ENCODE measurements around the gene TFPI. TPM values are rescaled to one million over a fixed set of nuclear protein-coding genes. Genes with fewer than 3 reads are reported as not detected.

TFPI gene
- total RNA-seq, 1 donor from 2014 or later, result 66.7 TPM

DNA sequence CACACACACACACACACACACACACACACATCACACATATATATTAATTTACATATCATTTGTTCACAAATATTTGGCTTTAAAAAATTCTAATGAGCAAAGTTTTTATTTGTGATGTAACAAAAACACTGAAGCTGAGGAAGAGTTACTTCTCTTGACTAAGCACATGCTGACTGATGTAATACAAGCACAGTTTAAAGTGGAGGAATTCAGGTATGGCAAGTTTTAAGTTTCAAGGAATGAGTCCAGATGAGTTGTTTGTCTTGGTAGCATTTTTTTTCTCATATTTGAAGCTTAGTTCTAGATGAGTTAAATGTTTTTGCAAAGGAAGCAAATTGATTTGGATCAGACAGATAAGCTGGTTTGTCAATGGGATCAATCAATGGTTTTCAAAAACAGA lies 86.0 kb downstream of the TFPI start:
- DNase-seq (ENCODE audit: low spot score), result peak; percentile 20

GRCh38 chr2:187466129-187466792 lies 88.0 kb downstream of the TFPI start:
- DNase-seq (ENCODE audit: low spot score), result no peak

DNA sequence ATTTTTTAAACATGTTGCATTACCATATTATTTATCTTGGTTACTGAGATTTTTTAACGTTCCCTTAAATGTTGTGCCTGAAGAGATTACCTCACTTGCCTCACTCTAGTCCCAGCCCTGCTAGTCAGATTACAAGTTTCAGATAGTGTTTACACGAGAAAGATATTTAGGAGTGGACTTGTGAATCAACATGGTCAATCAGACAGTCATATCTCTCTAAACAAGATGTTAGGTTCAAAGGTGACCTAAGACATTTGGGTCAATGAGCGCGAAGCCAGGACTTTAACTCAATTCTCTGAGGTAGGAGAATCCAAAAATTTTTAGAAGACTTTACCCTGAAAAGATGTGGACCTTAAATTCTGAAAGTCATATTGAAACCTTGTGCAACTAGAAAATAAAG lies 91.4 kb downstream of the TFPI start:
- no peak for DNase-seq (ENCODE audit: low spot score)

DNA sequence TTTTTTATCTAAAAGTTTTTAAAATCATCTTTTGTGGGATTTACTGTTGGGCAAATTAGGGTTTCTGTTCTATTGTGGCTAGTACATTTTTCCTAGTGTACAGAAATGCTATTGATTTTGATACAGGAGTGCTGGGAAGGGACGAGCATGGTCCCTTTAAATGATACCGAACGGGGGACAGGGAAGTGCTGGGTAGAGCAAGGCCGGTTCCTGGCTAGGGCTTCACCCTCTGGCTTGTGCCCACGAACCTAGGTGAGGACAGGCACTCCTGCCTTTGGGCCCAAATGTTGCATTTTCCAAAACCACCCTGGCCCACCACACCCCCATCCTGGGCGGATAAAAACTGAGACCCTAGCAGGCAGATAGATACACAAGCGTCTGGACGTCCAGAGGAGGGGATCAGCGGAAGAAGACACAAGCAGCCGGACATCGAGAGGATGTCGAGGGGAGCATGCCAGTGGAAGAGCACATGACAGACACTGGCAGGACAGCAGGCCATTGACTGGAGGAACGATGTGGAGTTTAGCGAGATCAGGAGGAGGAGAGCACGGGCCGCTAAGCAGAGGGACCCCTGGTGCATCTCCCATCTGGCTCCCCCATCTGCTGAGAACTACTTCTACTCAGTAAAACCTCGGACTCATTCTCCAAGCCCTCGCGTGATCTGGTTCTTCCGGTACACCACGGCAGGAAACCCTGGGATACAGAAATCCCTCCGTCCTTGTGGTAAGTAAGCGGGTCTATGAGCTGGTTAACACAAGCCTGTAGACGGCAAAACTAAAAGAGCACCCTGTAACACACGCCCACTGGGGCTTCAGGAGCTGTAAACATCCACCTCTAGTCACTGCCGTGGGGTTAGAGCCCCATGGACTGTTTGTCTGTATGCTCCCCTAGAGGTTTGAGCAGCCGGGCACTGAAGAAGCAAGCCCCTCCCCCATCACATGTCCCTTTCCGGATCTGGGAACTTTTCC lies 92.7 kb downstream of the TFPI start:
- DNase-seq (ENCODE audit: low spot score), result peak; percentile 57

DNA sequence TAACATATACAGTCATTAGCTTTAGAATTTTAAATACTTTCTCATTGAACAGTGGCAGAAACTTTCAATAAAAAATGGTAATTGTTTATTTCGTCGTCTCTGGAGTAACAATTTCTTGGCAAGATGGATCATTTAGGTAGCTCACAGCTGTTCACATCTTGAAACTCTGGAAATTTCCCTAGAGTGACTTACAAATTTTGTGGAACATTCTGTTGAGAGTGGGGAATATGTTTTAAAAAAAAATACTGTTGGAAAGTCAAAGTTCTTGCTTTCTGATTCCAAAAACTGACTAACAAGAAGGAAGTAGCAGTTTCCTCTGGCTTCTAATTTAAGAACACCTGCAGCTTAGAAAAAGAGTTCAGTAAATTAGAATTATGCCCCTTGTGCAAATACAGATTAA lies 95.0 kb downstream of the TFPI start:
- no peak for DNase-seq (ENCODE audit: low spot score)

GRCh38 chr2:187453078-187453641 lies 101.1 kb downstream of the TFPI start:
- peak; percentile 39 for DNase-seq (ENCODE audit: low spot score)

GRCh38 chr2:187451510-187451909 lies 102.7 kb downstream of the TFPI start:
- DNase-seq (ENCODE audit: low spot score), result no peak

DNA sequence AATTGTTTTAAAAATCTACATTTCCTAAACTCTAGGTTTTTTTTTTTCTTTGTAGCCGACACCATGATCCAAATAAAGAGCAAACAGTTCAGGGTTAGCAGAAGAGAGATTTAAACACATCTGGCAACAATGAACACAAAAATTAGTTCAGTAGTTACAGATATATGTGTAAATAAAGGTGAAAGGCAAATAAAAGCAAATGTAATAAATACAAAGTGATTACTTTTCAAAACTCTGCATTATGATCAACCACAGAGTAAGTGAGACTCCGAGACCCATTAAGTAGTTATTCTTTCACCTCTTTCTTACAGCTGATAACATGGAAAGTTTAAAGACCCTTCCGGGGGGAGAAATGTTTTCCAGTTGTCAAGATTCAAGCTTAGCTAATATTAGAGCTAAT lies 106.9 kb downstream of the TFPI start:
- DNase-seq (ENCODE audit: low spot score), result no peak

DNA sequence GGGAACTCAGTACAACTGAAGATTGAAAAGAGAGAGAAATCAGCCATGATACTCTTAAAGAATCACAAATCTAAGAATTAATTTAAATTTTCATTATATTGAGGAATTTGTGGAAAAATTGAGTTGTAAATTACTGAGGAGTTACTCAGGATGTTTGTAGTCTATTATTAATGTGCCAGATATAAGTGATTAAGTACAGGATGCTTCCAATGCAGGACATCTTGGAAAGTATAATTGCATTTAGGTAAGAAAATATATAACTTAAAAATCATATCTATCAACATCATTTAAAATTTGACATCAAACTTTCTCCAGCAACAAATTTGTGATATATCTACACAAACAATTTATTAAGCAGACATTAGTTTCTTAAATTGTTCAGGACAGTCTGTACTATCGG lies 107.5 kb downstream of the TFPI start:
- DNase-seq (ENCODE audit: low spot score), result no peak

- DNase-seq (ENCODE audit: low spot score), result no peak
These were observed 109.2 kb downstream of the TFPI start for GRCh38 chr2:187445051-187445450.

DNA sequence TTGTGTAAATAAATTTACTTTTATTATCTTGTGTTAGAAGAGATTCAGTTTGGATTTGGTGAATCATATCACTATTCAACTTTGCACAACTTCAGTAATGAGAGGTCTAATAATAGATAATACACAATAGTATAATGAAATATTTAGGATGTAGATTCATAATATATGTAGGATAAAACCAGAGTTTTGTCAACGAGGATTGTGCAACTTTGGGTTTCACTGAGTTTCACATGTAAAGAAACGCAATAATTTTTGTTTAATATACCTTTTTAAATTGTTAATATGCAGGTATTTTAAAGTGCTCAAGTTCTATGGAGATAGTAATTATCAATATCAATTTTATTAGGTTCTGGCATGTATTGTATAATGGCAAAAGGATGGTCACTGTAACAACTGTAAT lies 111.5 kb downstream of the TFPI start:
- DNase-seq (ENCODE audit: low spot score), result no peak

DNA sequence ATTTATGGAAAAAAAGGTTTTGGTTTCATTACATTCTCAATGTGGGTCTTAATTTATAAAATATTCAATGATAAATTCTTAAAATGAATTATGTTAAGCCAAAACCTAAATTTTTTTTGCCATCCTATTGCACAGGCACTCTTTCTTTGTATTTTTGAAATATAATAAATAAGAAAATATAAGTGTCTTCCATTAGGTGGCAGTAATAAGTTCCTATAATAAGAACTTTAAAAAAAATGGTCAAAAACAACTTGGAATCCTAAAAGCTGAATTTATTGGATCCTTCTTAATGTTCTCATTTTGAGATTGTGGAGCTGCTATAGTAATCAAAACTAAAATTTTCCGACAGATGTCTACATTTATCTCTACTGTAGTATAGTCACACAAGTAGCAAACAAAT lies 111.9 kb downstream of the TFPI start:
- DNase-seq (ENCODE audit: low spot score), result no peak

DNA sequence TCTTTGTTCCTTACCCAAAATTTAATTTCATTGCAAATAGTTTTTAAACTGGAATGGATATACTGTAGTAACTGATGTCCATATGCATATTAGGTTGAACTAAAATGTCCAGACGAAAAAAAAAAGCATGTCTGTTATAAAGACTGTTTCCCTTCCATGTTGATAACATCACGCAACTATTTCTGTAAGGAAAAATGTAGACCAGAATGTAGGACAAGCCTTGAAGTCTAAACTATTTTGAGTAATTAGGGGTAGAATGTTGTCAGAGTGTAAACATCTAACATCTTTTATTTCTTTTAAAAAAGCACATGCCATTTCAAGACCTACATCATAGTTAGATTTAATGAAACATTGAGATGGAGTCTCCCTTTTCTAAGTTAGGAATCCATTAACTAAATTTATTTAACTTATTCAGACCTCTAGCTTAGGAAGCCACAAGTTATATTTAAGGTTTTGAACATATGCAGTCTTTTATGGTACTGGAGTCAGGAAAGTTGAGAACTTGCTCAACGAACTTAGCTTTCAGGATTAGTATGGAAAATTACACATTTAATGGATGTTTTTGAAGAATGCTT lies 114.0 kb downstream of the TFPI start:
- no peak for DNase-seq (ENCODE audit: low spot score)

GRCh38 chr2:187438455-187438854 lies 115.8 kb downstream of the TFPI start:
- DNase-seq (ENCODE audit: low spot score), result no peak

DNA sequence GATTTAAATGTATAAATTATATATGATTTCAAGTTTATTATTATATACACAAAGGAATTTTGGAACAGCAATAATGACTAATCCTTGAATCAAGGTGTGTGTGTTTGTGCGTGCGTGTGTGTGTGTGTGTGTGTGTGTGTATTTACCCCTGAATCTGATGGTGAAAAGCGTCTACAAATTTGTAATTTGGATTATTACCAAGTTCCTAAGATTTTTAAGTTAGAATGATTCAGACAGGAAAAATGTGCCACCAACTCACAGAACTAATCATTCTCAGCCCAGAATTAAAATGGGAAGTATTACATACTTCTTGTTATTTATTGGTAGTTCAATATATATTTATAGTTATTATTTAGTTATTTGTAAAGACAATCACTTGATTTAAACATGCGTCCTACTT lies 118.5 kb downstream of the TFPI start:
- no peak for DNase-seq (ENCODE audit: low spot score)

GRCh38 chr2:187435078-187435477 lies 119.2 kb downstream of the TFPI start:
- DNase-seq (ENCODE audit: low spot score), result no peak

DNA sequence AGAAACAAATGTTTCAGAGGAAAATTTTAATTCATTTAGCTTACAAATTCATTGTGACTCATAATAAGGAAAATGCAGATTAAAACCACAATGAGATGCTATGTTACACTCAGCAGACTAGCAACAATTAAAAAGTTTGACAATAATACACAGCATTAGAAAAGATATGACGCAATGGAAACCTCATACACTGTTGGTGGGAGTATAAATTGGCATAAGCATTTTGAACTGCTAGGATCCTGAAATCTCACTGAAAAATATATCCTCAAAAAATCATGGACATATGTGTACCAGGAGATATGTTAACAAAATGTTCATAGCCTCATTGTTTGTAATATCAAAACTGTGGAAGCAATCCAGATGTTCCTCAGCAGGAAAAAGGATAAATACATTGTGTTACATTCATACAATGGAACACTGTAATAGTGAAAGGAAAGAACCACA lies 119.9 kb downstream of the TFPI start:
- DNase-seq (ENCODE audit: low spot score), result no peak

- no peak for DNase-seq (ENCODE audit: low spot score)
These were observed 122.3 kb downstream of the TFPI start for GRCh38 chr2:187431911-187432310.

GRCh38 chr2:187429989-187430388 lies 124.2 kb downstream of the TFPI start:
- no peak for DNase-seq (ENCODE audit: low spot score)

- DNase-seq (ENCODE audit: low spot score), result no peak
These were observed 130.1 kb downstream of the TFPI start for GRCh38 chr2:187424146-187424545.

DNA sequence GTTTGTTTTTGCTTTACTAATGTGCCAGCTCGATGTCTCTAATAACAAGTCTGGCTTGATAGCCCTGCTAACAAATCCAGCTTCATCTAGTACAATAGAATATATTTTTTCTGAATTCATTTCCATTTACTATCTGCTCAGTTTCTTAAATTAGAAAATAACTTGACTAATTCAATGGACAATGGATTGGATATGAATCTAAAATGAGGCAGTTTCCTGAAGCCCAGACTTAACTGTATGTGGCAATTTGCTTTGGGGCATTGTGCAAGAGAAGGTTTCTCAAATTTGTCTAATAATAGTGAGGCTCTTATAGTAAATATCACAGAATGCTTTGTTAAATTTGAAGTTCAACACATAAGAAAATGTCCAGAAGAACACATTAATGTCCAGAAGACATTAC lies 132.0 kb downstream of the TFPI start:
- DNase-seq (ENCODE audit: low spot score), result no peak

DNA sequence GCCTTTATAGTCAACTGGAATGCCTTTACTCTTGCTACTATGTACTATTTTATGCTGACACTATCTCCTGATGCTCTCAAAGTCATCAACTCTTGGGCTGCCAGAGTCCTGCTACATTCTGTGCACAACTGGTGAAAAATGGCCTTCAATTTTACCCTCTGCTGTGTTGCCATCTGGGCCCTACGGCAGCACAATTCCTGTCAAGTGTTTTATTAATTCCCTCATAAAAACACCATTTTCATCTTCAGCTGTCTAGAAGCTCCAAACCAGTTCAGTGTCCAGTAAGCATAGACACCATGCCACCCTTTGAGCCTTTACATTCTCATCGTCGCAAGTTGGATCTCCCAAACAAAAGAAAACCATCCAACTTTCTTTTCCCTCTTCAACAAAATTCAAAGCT lies 132.7 kb downstream of the TFPI start:
- DNase-seq (ENCODE audit: low spot score), result no peak
